GM15510 (cell line): ENCODE measurements around the gene CCDC116.

Experiments used
- POLR2A ChIP-seq: IDR thresholded peaks from 3 replicates; pipeline ENCODE4 v1.6.1; 2011; ENCODE audit warnings: borderline replicate concordance; ENCODE audit not compliant: insufficient read length; ENCODE audit errors: extremely low read depth

CCDC116 gene

GRCh38 chr22:21605887-21606564, 26.5 kb upstream of the CCDC116 start:
- no peak for TF ChIP-seq POLR2A

DNA sequence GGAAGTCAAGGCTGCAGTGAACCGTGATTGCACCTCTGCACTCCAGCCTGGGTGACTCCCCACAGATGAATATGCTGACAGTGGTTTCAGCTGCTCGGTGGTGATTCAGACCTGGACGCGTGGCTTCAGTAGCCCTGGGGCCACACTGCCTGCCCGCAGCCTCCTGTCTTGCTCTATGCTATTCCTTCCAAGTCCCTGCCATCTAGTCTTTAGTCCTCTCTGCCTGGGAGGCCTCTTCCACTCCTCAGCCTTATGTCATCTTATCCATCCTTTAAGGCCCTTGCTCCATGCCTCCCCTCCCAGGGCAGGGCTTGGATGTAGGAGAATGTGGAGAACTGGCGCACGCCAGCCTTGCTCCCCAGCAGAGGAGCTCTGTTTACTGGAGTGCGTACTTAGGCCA, 25.8 kb upstream of the CCDC116 start:
- TF ChIP-seq POLR2A = no peak

GRCh38 chr22:21611210-21611977, 21.2 kb upstream of the CCDC116 start:
- TF ChIP-seq POLR2A = no peak

DNA sequence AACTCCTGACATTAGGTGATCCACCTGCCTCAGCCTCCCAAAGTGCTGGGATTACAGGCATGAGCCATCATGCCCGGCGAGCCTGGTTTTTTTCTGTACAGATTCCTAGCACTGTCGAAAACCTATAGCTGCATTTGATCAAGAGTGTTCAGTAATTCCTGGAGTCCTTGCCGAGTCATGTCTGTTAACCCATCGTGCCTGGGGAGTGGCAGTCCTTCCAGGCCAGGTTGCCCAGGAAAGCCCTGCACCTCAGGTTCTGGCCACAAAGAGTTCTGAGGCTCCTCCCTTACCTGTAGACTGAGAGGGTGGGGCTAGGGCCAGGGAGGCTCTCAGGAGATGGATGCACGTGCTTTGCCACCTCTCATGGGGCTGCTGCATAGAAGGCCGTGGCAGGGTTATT, 19.7 kb upstream of the CCDC116 start:
- TF ChIP-seq POLR2A = no peak

DNA sequence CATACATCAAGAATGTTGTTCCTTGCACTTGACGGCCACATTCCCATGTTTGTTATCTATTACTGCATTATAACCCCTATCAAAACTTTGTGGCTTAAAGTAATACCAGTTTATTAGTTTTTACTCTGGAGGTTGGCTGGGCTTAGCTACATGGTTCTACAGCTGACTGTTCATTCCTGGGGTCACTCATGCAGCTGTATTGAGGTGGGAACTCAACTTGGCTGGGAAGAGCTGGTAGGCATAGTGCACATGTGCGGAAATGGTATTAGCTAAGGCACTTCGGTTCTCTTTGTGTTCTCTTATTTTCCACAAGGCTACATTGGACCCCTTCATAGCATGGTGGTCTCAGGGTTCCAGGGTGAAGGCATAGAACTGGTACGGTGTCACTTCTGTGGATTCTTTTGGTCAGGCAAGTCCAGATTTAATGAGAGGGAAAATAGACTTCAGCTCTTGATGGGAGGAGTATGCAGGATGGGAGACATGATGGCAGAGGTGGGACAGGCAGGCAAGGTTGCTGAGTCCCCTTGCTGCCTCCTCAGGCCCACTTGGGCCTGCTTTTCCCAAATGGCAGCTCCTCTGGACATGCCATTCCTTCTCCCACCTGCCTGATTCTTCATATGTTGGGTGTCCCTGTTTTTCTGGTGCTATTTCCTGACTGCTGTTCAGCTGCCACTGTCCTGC, 18.9 kb upstream of the CCDC116 start:
- TF ChIP-seq POLR2A = no peak

GRCh38 chr22:21615731-21616130, 16.8 kb upstream of the CCDC116 start:
- TF ChIP-seq POLR2A = no peak

DNA sequence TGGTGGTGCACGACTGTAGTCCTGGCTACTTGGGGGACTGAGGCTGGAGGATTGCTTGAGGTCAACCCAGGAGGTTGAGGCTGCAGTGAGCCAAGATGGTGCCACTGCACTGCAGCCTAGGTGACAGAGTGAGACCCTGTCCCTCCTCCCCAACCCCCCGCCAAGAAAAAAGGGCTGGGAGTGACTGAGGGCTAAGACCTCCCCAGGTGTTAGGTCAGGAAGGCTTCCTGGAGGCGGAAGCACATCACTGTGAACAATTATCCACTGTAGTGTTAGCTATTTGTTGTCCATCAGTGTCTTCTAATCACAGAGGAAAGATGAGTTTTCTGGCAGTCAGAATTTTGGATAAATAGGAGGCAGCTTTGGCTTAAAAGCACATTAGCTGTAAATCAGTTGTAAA, 11.5 kb upstream of the CCDC116 start:
- no peak for TF ChIP-seq POLR2A

GRCh38 chr22:21622011-21622918, 10.3 kb upstream of the CCDC116 start:
- TF ChIP-seq POLR2A = no peak

DNA sequence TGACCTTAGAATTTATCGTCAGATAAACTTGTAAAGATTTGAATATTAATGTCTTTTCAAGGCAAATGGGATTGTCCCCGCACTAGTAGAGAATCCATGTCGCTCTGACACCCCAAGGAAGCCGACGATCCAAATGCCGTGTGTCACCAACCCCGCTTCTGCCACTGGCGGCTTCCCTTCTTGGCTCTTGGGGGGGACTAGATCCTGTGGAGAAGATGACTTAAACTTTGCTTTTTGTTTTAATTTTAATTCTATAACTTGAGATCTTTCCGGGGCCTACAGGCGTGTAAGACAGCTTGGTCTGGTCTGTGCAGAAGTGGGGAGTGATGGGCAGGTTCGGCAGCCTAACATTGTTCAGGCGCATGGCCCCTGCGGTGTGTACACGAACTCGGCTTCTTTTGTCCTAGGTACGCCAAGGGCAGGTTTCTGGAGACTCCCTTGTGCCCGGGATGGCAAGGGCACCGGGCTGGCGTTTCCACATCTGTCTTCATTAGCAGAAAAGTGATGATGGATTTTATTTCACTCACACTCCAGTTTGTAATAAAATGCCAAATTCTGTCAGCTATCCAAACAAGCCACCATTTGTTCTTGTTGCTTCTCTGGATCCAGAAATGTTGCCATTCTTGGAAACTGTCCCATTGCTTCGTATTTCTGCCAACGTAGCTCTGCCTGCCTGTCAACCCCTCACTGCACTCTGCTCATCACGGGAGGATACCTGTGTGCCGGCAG, 9.5 kb upstream of the CCDC116 start:
- TF ChIP-seq POLR2A = no peak

GRCh38 chr22:21623648-21623970, 9.0 kb upstream of the CCDC116 start:
- no peak for TF ChIP-seq POLR2A

DNA sequence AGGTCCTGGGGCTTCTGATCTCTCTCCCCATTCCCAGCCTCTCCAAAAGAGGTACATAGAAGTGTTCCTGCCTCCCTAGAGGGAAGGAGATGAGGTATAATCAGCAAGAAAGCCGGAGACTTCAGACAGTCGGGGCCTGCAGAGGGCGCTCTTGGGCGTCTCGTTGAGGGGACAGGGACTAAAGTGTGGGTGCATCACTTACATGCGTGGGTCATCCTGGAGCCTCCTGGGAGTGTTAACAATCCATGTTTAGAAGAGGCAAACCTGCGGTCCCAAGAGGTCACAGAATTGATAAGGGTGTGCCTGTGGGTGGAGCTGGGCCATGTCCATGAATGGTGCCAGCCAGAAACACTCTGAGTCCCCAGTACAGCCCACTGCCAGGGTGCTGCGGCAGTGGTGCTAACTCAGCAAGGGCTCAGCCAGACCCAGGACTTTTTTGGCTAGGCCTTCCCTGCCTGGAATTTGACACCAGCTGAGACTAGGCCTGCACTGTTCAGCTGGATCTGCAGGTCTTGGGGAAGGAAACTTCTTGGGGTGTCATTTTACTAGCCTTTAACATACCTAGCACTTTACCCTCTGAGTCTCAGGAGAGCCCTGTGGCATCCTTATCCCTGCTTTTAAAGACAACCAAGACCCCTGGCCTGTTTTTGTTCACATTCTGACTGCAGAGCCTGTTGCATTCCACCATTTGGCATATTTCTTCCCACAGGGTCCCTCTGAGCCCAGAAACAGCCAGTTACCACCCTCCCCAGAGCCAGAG, 8.3 kb upstream of the CCDC116 start:
- no peak for TF ChIP-seq POLR2A

- peak; percentile 13 for TF ChIP-seq POLR2A
Measured at GRCh38 chr22:21624880-21625791, 7.4 kb upstream of the CCDC116 start.

DNA sequence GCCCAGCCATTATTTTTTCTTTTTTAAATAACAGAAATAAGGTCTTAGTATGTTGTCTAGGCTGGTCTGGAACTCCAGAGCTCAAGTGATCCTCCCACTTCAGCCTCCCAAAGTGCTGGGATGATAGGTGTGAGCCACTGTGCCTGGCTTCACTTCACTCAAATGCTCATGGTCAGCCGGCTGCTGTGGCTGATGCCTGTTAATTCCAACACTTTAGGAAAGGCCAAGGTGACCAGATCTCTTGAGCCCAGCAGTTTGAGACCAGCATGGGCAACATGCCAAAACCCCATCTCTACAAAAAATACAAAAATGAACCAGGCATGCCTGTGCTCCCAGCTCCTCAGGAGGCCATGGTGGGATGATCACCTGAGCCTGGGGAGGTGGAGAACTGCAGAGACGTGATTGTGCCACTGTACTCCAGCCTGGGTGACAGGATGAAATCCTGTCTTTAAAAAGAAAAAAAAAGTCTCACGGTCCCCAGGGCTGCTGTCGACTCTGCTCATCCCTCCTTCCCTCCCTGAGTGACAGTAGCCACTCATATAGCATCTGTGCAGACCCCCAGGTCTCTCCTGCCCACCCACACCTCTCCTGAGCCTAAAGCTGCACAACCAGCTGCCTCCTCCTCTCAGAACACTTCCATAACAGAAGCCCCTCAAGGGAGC, 6.4 kb upstream of the CCDC116 start:
- no peak for TF ChIP-seq POLR2A
